GM23248 (cell line): Measurements from ENCODE around the gene TMEM161B. TPM values are rescaled to one million over a fixed set of nuclear protein-coding genes. Genes with fewer than 3 reads are reported as not detected.
"Not testable (repeated sequence)": the region's sequence is repeated elsewhere in the genome, so short reads cannot be mapped to it uniquely, and the experiment has no call there.

Source experiments
- DNase-seq: peaks from one replicate; pipeline ENCODE4 v3.0.0-alpha.2; 2015
- H2AFZ ChIP-seq: fragments of 200-600 bp; sonication (generic); 2 replicates; pipeline ENCODE4 v1.6.1; 2016; ENCODE audit warnings: antibody characterized with exemption
- H3F3A ChIP-seq: fragments of 200-600 bp; sonication (generic); 2 replicates; pipeline ENCODE4 v1.6.1; 2016; ENCODE audit warnings: mild to moderate bottlenecking, antibody characterized with exemption, mixed run types; ENCODE audit not compliant: insufficient read depth
- H3K27ac ChIP-seq: fragments of 200-600 bp; sonication (generic); 2 replicates; pipeline ENCODE4 v1.5.1; 2016; ENCODE audit warnings: mild to moderate bottlenecking
- H3K27me3 ChIP-seq: fragments of 200-600 bp; sonication (generic); replicated peaks from 2 replicates; pipeline ENCODE4 v1.6.1; 2016; ENCODE audit warnings: mild to moderate bottlenecking; ENCODE audit not compliant: insufficient read depth
- H3K36me3 ChIP-seq: fragments of 200-600 bp; sonication (generic); 2 replicates; pipeline ENCODE4 v1.6.1; 2016; ENCODE audit warnings: low read depth, mild to moderate bottlenecking
- H3K4me1 ChIP-seq: fragments of 200-600 bp; sonication (generic); 2 replicates; pipeline ENCODE4 v1.6.1; 2016; ENCODE audit warnings: mild to moderate bottlenecking; ENCODE audit not compliant: insufficient read depth
- H3K4me2 ChIP-seq: fragments of 200-600 bp; sonication (generic); one replicate; pipeline ENCODE4 v1.6.1; 2016; ENCODE audit warnings: mild to moderate bottlenecking; ENCODE audit not compliant: unreplicated experiment
- H3K4me3 ChIP-seq: fragments of 200-600 bp; sonication (generic); 2 replicates; pipeline ENCODE4 v1.5.1; 2016; ENCODE audit warnings: mild to moderate bottlenecking
- H3K79me2 ChIP-seq: fragments of 200-600 bp; sonication (generic); 2 replicates; pipeline ENCODE4 v1.6.1; 2016; ENCODE audit warnings: mild to moderate bottlenecking; ENCODE audit not compliant: insufficient read depth
- H3K9ac ChIP-seq: fragments of 200-600 bp; sonication (generic); 2 replicates; pipeline ENCODE4 v1.6.1; 2016; ENCODE audit warnings: mild to moderate bottlenecking
- H3K9me2 ChIP-seq: fragments of 200-600 bp; sonication (generic); 2 replicates; pipeline ENCODE4 v1.6.1; 2016; ENCODE audit warnings: mixed run types, mild to moderate bottlenecking, moderate library complexity; ENCODE audit not compliant: insufficient read depth
- H3K9me3 ChIP-seq: fragments of 200-600 bp; sonication (generic); one replicate; pipeline ENCODE4 v1.6.1; 2017; ENCODE audit warnings: low read depth
- H4K20me1 ChIP-seq: fragments of 200-600 bp; sonication (generic); 2 replicates; pipeline ENCODE4 v1.6.0; 2016; ENCODE audit not compliant: insufficient read depth
- EZH2 ChIP-seq: fragments of 200-600 bp; sonication (generic); IDR thresholded peaks from 2 replicates; pipeline ENCODE4 v1.6.1; 2018; ENCODE audit warnings: antibody characterized with exemption, mild to moderate bottlenecking; ENCODE audit not compliant: insufficient read depth, poor library complexity, severe bottlenecking
- EZH2phosphoT487 ChIP-seq: fragments of 200-600 bp; sonication (generic); IDR thresholded peaks from 2 replicates; pipeline ENCODE4 v1.6.1; 2018; ENCODE audit warnings: antibody characterized with exemption, moderate library complexity, mild to moderate bottlenecking, low read depth; ENCODE audit not compliant: insufficient read depth
- WGBS, 2 experiments: methylation state at CpG; one replicate each; pipeline ENCODE4 v1.1.6; 2015 to 2017; ENCODE audit warnings: low lambda C conversion rate in 2 of 2, low coverage in 1 of 2; ENCODE audit errors: missing lambda C conversion rate in 2 of 2; 5-methylcytosine and 5-hydroxymethylcytosine counted together
- in situ Hi-C: fragments of 300-500 bp; cut with MboI; formaldehyde crosslinking; loops from 2 replicates; pipeline ENCODE4 v1.15.0; 2020
- polyA plus RNA-seq: library from polyadenylated mRNA; unstranded; fragments of >200 nt; fragmentation: Nextera tagmentation; extraction: Ambion mirVana; gene quantifications from 2 replicates; pipeline ENCODE4 v1.2.1, GENCODE V29; 2016
- total RNA-seq: library from RNA; depleted of rRNA; stranded (reverse); fragments of >200 nt; shearing (Covaris generic); gene quantifications from 2 replicates; pipeline ENCODE4 v1.2.3, GENCODE V29; 2014

The TMEM161B gene
- total and polyA plus RNA-seq, 2 experiments from 2014 or later, result 6.0 to 9.4 TPM

DNA sequence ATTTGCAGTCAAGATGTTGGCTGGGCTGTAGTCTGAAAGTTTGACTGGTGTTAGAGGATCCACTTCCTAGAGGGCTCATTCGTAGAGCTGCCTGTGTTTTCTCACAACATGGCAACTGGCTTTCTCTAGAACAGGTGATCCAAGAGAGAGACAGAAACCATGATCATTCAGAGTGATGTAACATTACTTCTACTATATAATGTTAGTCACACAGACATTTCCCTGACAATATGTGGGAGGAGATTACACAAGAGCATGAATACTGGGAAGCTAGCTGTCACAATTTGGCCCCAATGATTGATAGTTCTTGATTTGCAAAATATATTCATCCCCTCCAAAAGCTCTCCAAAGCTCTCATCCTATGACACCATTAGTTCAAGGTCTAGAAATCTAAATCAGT is 10.9 kb upstream of the TMEM161B start:
- Histone ChIP-seq H4K20me1 (no peaks in the 10 kb centered on the region), H3K27ac (no peak overlapping the region), H3K4me1 (no peaks in the 10 kb centered on the region), H3K9me2 (no peaks in the 10 kb centered on the region; the same call in 1 of the 2 replicates), H3K27me3 (no peaks in the 10 kb centered on the region), H3K4me2 (no peak overlapping the region), H3K36me3 (peaks cover 20% of the 10 kb centered on the region), H3K9me3 (no peaks in the 10 kb centered on the region), H3F3A (no peaks in the 10 kb centered on the region), H3K79me2 (no peaks in the 10 kb centered on the region), H2AFZ (no peak overlapping the region), H3K4me3 (no peak overlapping the region), H3K9ac (no peak overlapping the region)
- DNase-seq, result peak; percentile 21
- 100% methylated on average over 1 of the region's 1 CpG for WGBS, 2 experiments
- TF ChIP-seq EZH2phosphoT487 (no peak), EZH2 (no peak)
- in situ Hi-C loops, result no loop called here

DNA sequence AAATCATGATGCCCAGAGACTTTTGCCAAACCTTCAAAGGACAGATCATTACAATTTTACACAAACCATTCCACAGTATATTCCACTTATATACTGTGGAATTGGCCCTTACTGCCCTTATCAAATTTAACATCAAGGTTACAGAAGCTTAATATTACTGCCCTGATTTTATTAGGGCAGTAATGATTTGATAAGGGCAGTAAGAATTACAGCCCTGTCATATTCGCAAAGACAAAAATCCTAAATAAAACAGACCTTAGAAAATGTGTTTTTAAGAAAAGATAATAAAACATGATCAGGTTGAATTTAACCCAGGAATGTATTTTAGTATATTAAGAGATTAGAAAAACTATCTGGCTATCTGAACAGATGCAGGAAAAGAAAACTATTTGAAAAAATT is 7.7 kb upstream of the TMEM161B start:
- no peak overlapping the region for H3K27ac ChIP-seq
- H3K4me3 ChIP-seq, result no peak overlapping the region
- no peaks in the 10 kb centered on the region for H3F3A ChIP-seq
- H3K4me1 ChIP-seq, result no peaks in the 10 kb centered on the region
- H4K20me1 ChIP-seq, result no peaks in the 10 kb centered on the region
- no peaks in the 10 kb centered on the region; the same call in 1 of the 2 replicates for H3K9me2 ChIP-seq
- WGBS, 2 experiments, result 91 to 100% methylated on average over 1 of the region's 1 CpG
- H3K36me3 ChIP-seq, result peaks cover 18% of the 10 kb centered on the region
- no peaks in the 10 kb centered on the region for H3K27me3 ChIP-seq
- H3K9me3 ChIP-seq, result no peaks in the 10 kb centered on the region
- TF ChIP-seq EZH2 (no peak), EZH2phosphoT487 (no peak)
- no peak for DNase-seq
- H3K9ac ChIP-seq, result no peak overlapping the region
- no peak overlapping the region for H3K4me2 ChIP-seq
- peaks cover 8% of the 10 kb centered on the region for H3K79me2 ChIP-seq
- no peak overlapping the region for H2AFZ ChIP-seq
- in situ Hi-C loops, result no loop called here

DNA sequence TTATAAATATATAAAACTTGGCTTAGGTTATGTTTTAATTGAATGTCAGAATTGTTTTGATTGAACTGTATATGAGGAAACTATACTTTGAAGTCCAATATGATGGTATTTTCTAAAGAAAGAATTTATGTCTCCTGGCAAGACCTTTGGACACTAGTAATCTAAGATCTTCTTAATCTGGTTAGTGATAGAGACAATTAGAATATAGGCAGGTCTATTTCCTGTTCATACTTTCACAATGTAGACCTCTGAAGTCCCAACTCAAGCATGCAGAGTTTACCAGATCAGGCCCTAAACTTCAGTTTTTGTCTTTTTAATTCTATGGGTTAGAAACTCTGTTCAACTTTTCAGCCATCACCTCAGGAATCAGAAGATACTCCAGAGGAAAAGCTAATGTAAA is 6.9 kb upstream of the TMEM161B start:
- H3K4me2 ChIP-seq, result no peak overlapping the region
- no peak for TF ChIP-seq EZH2
- no peak for TF ChIP-seq EZH2phosphoT487

DNA sequence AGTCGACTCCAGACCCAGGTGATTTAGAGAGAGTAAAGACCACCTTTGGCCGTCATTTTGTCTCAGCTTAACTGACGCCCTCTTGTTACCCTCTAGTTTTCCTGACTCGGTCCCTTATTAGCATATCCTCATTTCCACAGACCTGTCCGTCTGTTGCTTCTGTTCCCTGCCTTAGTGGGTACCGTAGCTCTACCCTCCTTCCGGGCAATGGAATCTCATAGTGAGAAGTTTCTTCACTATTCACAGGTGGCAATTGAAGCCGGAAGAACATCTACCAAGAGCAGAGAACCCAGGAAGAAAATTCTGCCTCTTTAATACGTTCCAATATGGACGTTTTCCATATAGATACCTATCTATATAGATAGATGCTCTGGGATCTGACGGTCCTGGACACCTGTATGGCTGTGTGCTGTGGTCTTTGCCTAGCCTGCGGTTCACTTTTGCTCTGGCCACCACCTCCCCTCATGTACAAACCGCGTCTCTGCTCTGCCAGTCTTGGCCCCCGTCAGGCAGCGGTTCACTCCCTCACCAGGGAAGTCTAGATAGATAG is 652 bp upstream of the TMEM161B start:
- Histone ChIP-seq H3K9ac (peak overlapping the region; percentile 69; the same call in 1 of the 2 replicates), H3K4me1 (peaks cover 15% of the 10 kb centered on the region), H3K4me2 (peak overlapping the region; percentile 81), H3K4me3 (peak overlapping the region; percentile 97), H4K20me1 (no peaks in the 10 kb centered on the region), H3K9me3 (no peaks in the 10 kb centered on the region), H3F3A (no peaks in the 10 kb centered on the region), H3K36me3 (no peaks in the 10 kb centered on the region), H3K27ac (no peak overlapping the region), H3K27me3 (no peaks in the 10 kb centered on the region), H3K9me2 (no peaks in the 10 kb centered on the region), H2AFZ (peak overlapping the region; percentile 98), H3K79me2 (peaks cover 77% of the 10 kb centered on the region)
- WGBS, 2 experiments, result 11 to 15% methylated on average over 15 to 16 of the region's 16 CpGs
- TF ChIP-seq EZH2phosphoT487, result no peak
- TF ChIP-seq EZH2, result no peak
- peak; percentile 44 for DNase-seq
- in situ Hi-C loops, result no loop called here

More for the DNA sequence above, 6.9 kb upstream of the TMEM161B start:
- H3K27ac ChIP-seq, result no peak overlapping the region
- no peak overlapping the region for H3K9ac ChIP-seq
- in situ Hi-C loops, result no loop called here
- peaks cover 18% of the 10 kb centered on the region for H3K36me3 ChIP-seq
- H3K4me3 ChIP-seq, result no peak overlapping the region
- H4K20me1 ChIP-seq, result no peaks in the 10 kb centered on the region
- no peaks in the 10 kb centered on the region; the same call in 1 of the 2 replicates for H3K9me2 ChIP-seq
- H3K79me2 ChIP-seq, result peaks cover 16% of the 10 kb centered on the region
- no peak overlapping the region for H2AFZ ChIP-seq
- no peaks in the 10 kb centered on the region for H3K9me3 ChIP-seq
- no peaks in the 10 kb centered on the region for H3F3A ChIP-seq
- DNase-seq, result no peak
- H3K27me3 ChIP-seq, result no peaks in the 10 kb centered on the region
- no peaks in the 10 kb centered on the region for H3K4me1 ChIP-seq

DNA sequence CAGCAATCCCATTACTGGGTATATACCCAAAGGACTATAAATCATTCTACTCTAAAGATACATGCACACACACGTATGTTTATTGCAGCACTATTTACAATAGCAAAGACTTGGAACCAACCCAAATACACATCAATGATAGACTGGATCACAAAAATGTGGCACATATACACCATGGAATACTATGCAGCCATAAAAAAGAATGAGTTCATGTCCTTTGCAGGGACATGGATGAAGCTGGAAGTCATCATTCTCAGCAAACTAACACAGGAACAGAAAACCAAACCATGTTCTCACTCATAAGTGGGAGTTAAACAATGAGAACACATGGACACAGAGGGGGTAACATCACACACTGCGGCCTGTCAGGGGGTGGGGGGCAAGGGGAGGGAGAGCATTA is 4.1 kb downstream of the TMEM161B start:
- H3K4me2 ChIP-seq, DNase-seq, H3K27ac ChIP-seq, H2AFZ ChIP-seq, H3K9me3 ChIP-seq, H3K36me3 ChIP-seq, H4K20me1 ChIP-seq, H3K27me3 ChIP-seq, H3K9me2 ChIP-seq, in situ Hi-C loops, H3K9ac ChIP-seq, H3K4me3 ChIP-seq: not testable (repeated sequence)
- 95 to 100% methylated on average over 2 of the region's 2 CpGs for WGBS, 2 experiments
- H3K79me2 ChIP-seq, result peaks cover 98% of the 10 kb centered on the region
- H3F3A ChIP-seq, result peaks cover 14% of the 10 kb centered on the region; the same call in 1 of the 2 replicates
- peaks cover 12% of the 10 kb centered on the region for H3K4me1 ChIP-seq
